GM21723 (cell line): ENCODE data around the gene CCDC116.

Experiments
- ATAC-seq: cut with Tn5 transposase; IDR thresholded peaks from one replicate; pipeline ENCODE4 v1.9.1; 2021; ENCODE audit warnings: mild to moderate bottlenecking, moderate library complexity; ENCODE audit not compliant: unreplicated experiment

CCDC116 gene

GRCh38 chr22:21680830-21681565 is 48.4 kb downstream of the CCDC116 start:
- ATAC-seq, result no peak

- ATAC-seq, result no peak
Measured at GRCh38 chr22:21681566-21682370, 49.2 kb downstream of the CCDC116 start.

GRCh38 chr22:21682385-21683175 is 50.0 kb downstream of the CCDC116 start:
- ATAC-seq, result no peak

- no peak for ATAC-seq
Measured at GRCh38 chr22:21683401-21683811, 50.8 kb downstream of the CCDC116 start.

GRCh38 chr22:21684492-21685163 is 52.1 kb downstream of the CCDC116 start:
- ATAC-seq, result no peak

GRCh38 chr22:21685164-21685513 is 52.6 kb downstream of the CCDC116 start:
- no peak for ATAC-seq

GRCh38 chr22:21686193-21686608 is 53.6 kb downstream of the CCDC116 start:
- ATAC-seq, result no peak
